GM10847 (cell line): ENCODE results near the gene SLC38A5.
"Not testable (repeated sequence)": the region's sequence is repeated elsewhere in the genome, so short reads cannot be mapped to it uniquely, and the experiment has no call there.

Experiments used
- POLR2A ChIP-seq: IDR thresholded peaks from 2 replicates; pipeline ENCODE4 v1.6.1; 2011; ENCODE audit not compliant: insufficient read length; ENCODE audit errors: extremely low read depth

SLC38A5 gene

GRCh38 chrX:48459483-48459882 is 10.6 kb downstream of the SLC38A5 start:
- TF ChIP-seq POLR2A: no peak

- TF ChIP-seq POLR2A: no peak
Measured at GRCh38 chrX:48458711-48459110, 11.3 kb downstream of the SLC38A5 start.

GRCh38 chrX:48456628-48457331 is 13.3 kb downstream of the SLC38A5 start:
- no peak for TF ChIP-seq POLR2A

GRCh38 chrX:48451708-48452107 is 18.4 kb downstream of the SLC38A5 start:
- TF ChIP-seq POLR2A: no peak

GRCh38 chrX:48450076-48450475 is 20.0 kb downstream of the SLC38A5 start:
- no peak for TF ChIP-seq POLR2A

- TF ChIP-seq POLR2A: not testable (repeated sequence)
Measured at GRCh38 chrX:48411860-48412259, 58.2 kb downstream of the SLC38A5 start, which contains the start of gene SSX4B. Gene SSX4B, minus strand, starts transcription at chrX:48411960. Its CDS starts 588 bp downstream, at chrX:48411372.
